ENCODE results near the gene KISS1R.

- no peak for TF ChIP-seq TAF1 (IDR thresholded peaks at IDR 0.05; ENCODE audit: low read depth, low read length)
- TF ChIP-seq SPI1 (IDR thresholded peaks at IDR 0.05; ENCODE audit: low read depth, low read length): no peak
- no peak for TF ChIP-seq POLR2A (IDR thresholded peaks at IDR 0.05; ENCODE audit: low read depth, low read length)
- no peak for TF ChIP-seq POU2F2 (IDR thresholded peaks at IDR 0.05; ENCODE audit: low read depth, low read length)
Observed at GRCh38 chr19:872266-872951, 44.7 kb upstream of the KISS1R start.
